Measurements from ENCODE around the gene C19orf73.

GRCh38 chr19:49126575-49126974 is 7.6 kb upstream of the C19orf73 start:
- TF ChIP-seq POLR2A (IDR thresholded peaks at IDR 0.05; ENCODE audit: low read length) (no peak), GATA1 (IDR thresholded peaks at IDR 0.05; ENCODE audit: low read depth, low read length) (no peak)
